GM23338 (cell line): ENCODE measurements around the gene GSS. TPM values are rescaled to one million over a fixed set of nuclear protein-coding genes. Genes with fewer than 3 reads are reported as not detected.

Source experiments
- ATAC-seq: fragments of 200-7000 bp; cut with Tn5 transposase; 3 replicates; pipeline ENCODE4 v1.9.1; 2020
- DNase-seq: peaks from one replicate; pipeline ENCODE4 v3.0.0-alpha.2; 2015; ENCODE audit warnings: low spot score
- H2AFZ ChIP-seq: fragments of 200-600 bp; sonication (generic); 2 replicates; pipeline ENCODE4 v1.8.0; 2016; ENCODE audit warnings: antibody characterized with exemption, mild to moderate bottlenecking, moderate library complexity
- H3F3A ChIP-seq: fragments of 200-600 bp; sonication (generic); replicated peaks from 2 replicates; pipeline ENCODE4 v1.8.0; 2017; ENCODE audit warnings: antibody characterized with exemption, mixed run types, low read depth
- H3K27ac ChIP-seq: fragments of 200-600 bp; sonication (generic); 2 replicates; pipeline ENCODE4 v1.6.1; 2016; ENCODE audit warnings: low read depth
- H3K27me3 ChIP-seq: fragments of 200-600 bp; sonication (generic); 2 replicates; pipeline ENCODE4 v1.8.0; 2016; ENCODE audit warnings: mild to moderate bottlenecking, mixed run types, moderate library complexity; ENCODE audit not compliant: insufficient read depth
- H3K36me3 ChIP-seq: fragments of 200-600 bp; sonication (generic); 2 replicates; pipeline ENCODE4 v1.8.0; 2016; ENCODE audit warnings: mild to moderate bottlenecking; ENCODE audit not compliant: insufficient read depth
- H3K4me1 ChIP-seq: fragments of 200-600 bp; sonication (generic); 2 replicates; pipeline ENCODE4 v1.8.0; 2016; ENCODE audit warnings: mild to moderate bottlenecking, moderate library complexity; ENCODE audit not compliant: insufficient read depth
- H3K4me2 ChIP-seq: fragments of 200-600 bp; sonication (generic); 2 replicates; pipeline ENCODE4 v1.7.1; 2017; ENCODE audit warnings: mixed run types
- H3K4me3 ChIP-seq: fragments of 200-600 bp; sonication (generic); 2 replicates; pipeline ENCODE4 v1.6.1; 2016; ENCODE audit warnings: mixed run types
- H3K79me2 ChIP-seq: fragments of 200-600 bp; sonication (generic); replicated peaks from 2 replicates; pipeline ENCODE4 v1.8.0; 2017; ENCODE audit warnings: mild to moderate bottlenecking; ENCODE audit not compliant: insufficient read depth
- H3K9me2 ChIP-seq: fragments of 200-600 bp; sonication (generic); 2 replicates; pipeline ENCODE4 v1.8.0; 2017; ENCODE audit not compliant: insufficient read depth
- H4K20me1 ChIP-seq: fragments of 200-600 bp; sonication (generic); replicated peaks from 2 replicates; pipeline ENCODE4 v1.8.0; 2017; ENCODE audit warnings: mild to moderate bottlenecking; ENCODE audit not compliant: insufficient read depth
- H3K27ac Mint-ChIP-seq: 2 replicates; pipeline ENCODE4 v1.8.0; 2020; ENCODE audit warnings: inconsistent platforms, mild to moderate bottlenecking, moderate library complexity, mixed read lengths
- H3K27me3 Mint-ChIP-seq: 3 replicates; pipeline ENCODE4 v1.8.0; 2022; ENCODE audit warnings: low read depth, mild to moderate bottlenecking, moderate library complexity, mixed read lengths, inconsistent platforms; ENCODE audit not compliant: insufficient read depth, poor library complexity
- H3K36me3 Mint-ChIP-seq: 3 replicates; pipeline ENCODE4 v1.8.0; 2021; ENCODE audit warnings: low read depth, mild to moderate bottlenecking, inconsistent platforms, moderate library complexity, mixed read lengths
- H3K4me1 Mint-ChIP-seq: 3 replicates; pipeline ENCODE4 v1.8.0; 2020; ENCODE audit warnings: mild to moderate bottlenecking, inconsistent platforms, mixed read lengths
- H3K4me3 Mint-ChIP-seq: 3 replicates; pipeline ENCODE4 v1.8.0; 2021; ENCODE audit warnings: moderate library complexity, mild to moderate bottlenecking, inconsistent platforms, mixed read lengths
- H3K9me3 Mint-ChIP-seq: 3 replicates; pipeline ENCODE4 v1.8.0; 2020; ENCODE audit warnings: moderate library complexity, mild to moderate bottlenecking, inconsistent platforms, mixed read lengths
- CREB1 ChIP-seq: fragments of 250-450 bp; sonication (Bioruptor Pico); IDR thresholded peaks from 2 replicates; pipeline ENCODE4 v1.5.0; 2020; ENCODE audit warnings: low read depth, mild to moderate bottlenecking, moderate library complexity
- CTCF ChIP-seq, 2 experiments: fragments of 200-600 bp in 1 of 2; sonication (generic) in 1 of 2; conservative IDR thresholded peaks; 2 replicates each; pipeline versions ENCODE4 v1.5.1 to v1.6.1; 2016 to 2017; ENCODE audit warnings: antibody characterized with exemption in 2 of 2, low read depth in 2 of 2, mild to moderate bottlenecking in 2 of 2, moderate library complexity in 1 of 2
- ETS1 ChIP-seq: IDR thresholded peaks from 2 replicates; pipeline ENCODE4 v1.6.1; 2016; ENCODE audit warnings: antibody characterized with exemption
- EZH2 ChIP-seq: fragments of 200-600 bp; sonication (generic); IDR thresholded peaks from one replicate; pipeline ENCODE4 v1.8.0; 2017; ENCODE audit warnings: antibody characterized with exemption, mild to moderate bottlenecking, low read depth; ENCODE audit not compliant: unreplicated experiment
- EZH2phosphoT487 ChIP-seq: fragments of 200-600 bp; sonication (generic); IDR thresholded peaks from one replicate; pipeline ENCODE4 v1.8.1; 2018; ENCODE audit warnings: antibody characterized with exemption; ENCODE audit not compliant: unreplicated experiment
- JUNB ChIP-seq: IDR thresholded peaks from one replicate; pipeline ENCODE4 v1.6.1; 2016; ENCODE audit warnings: antibody characterized with exemption; ENCODE audit not compliant: unreplicated experiment
- NANOG ChIP-seq: IDR thresholded peaks from 2 replicates; pipeline ENCODE4 v1.6.1; 2016; ENCODE audit warnings: antibody characterized with exemption, borderline replicate concordance
- POLR2AphosphoS5 ChIP-seq: IDR thresholded peaks from 2 replicates; pipeline ENCODE4 v1.6.1; 2016; ENCODE audit warnings: antibody characterized with exemption, low read depth
- STAT1 ChIP-seq: IDR thresholded peaks from one replicate; pipeline ENCODE4 v1.6.1; 2016; ENCODE audit warnings: antibody characterized with exemption; ENCODE audit not compliant: unreplicated experiment
- ZNF114 ChIP-seq: fragments of 250-450 bp; sonication (Bioruptor Pico); IDR thresholded peaks from 2 replicates; pipeline ENCODE4 v1.5.0; 2020; ENCODE audit warnings: mild to moderate bottlenecking, moderate library complexity
- ZNF331 ChIP-seq: fragments of 250-450 bp; sonication (Bioruptor Pico); IDR thresholded peaks from 2 replicates; pipeline ENCODE4 v1.5.0; 2020; ENCODE audit warnings: low read depth, mild to moderate bottlenecking, moderate library complexity
- ZNF462 ChIP-seq: fragments of 250-450 bp; sonication (Bioruptor Pico); IDR thresholded peaks from 2 replicates; pipeline ENCODE4 v1.5.0; 2020; ENCODE audit warnings: mild to moderate bottlenecking, moderate library complexity
- polyA plus RNA-seq: library from polyadenylated mRNA; unstranded; fragments of >200 nt; fragmentation: Nextera tagmentation; extraction: Ambion mirVana; gene quantifications from 2 replicates; pipeline ENCODE4 v1.2.1, GENCODE V29; 2016
- total RNA-seq: library from RNA; depleted of rRNA; stranded (reverse); fragments of >200 nt; shearing (Covaris generic); gene quantifications from 2 replicates; pipeline ENCODE4 v1.2.3, GENCODE V29; 2014
- TF ChIP-seq, protein P1 (sequence below): IDR thresholded peaks from one replicate; pipeline ENCODE4 v1.6.1; 2018; ENCODE audit warnings: antibody characterized with exemption; ENCODE audit not compliant: unreplicated experiment

GSS gene
- total and polyA plus RNA-seq, 2 experiments from 2014 or later, result 34.0 to 63.3 TPM

GRCh38 chr20:34997131-34997561 lies 41.5 kb upstream of the GSS start:
- Mint-ChIP-seq H3K27me3 (peaks cover 36% of the 10 kb centered on the region), H3K27ac (no peak overlapping the region), H3K4me1 (peaks cover 19% of the 10 kb centered on the region), H3K9me3 (peaks cover 4% of the 10 kb centered on the region; the same call in 2 of the 3 replicates), H3K36me3 (peaks cover 19% of the 10 kb centered on the region), H3K4me3 (peak overlapping the region; percentile 26; the same call in 1 of the 3 replicates)
- ATAC-seq, result peak; percentile 81
- TF ChIP-seq CTCF (conservative IDR thresholded peaks at IDR 0.05; ENCODE audit: low read depth in 2 of 2) (no peak), POLR2AphosphoS5 (0 out of 2 replicates have a peak, but pooled peaks have one; percentile 20), EZH2 (no peak), ZNF114 (CRISPR knock-in tag) (no peak), JUNB (no peak), ZNF331 (CRISPR knock-in tag) (no peak), EZH2phosphoT487 (no peak), NANOG (no peak), ZNF462 (CRISPR knock-in tag) (no peak), ETS1 (no peak), CREB1 (CRISPR knock-in tag) (peak; percentile 28), STAT1 (no peak)
- TF ChIP-seq, protein P1, sequence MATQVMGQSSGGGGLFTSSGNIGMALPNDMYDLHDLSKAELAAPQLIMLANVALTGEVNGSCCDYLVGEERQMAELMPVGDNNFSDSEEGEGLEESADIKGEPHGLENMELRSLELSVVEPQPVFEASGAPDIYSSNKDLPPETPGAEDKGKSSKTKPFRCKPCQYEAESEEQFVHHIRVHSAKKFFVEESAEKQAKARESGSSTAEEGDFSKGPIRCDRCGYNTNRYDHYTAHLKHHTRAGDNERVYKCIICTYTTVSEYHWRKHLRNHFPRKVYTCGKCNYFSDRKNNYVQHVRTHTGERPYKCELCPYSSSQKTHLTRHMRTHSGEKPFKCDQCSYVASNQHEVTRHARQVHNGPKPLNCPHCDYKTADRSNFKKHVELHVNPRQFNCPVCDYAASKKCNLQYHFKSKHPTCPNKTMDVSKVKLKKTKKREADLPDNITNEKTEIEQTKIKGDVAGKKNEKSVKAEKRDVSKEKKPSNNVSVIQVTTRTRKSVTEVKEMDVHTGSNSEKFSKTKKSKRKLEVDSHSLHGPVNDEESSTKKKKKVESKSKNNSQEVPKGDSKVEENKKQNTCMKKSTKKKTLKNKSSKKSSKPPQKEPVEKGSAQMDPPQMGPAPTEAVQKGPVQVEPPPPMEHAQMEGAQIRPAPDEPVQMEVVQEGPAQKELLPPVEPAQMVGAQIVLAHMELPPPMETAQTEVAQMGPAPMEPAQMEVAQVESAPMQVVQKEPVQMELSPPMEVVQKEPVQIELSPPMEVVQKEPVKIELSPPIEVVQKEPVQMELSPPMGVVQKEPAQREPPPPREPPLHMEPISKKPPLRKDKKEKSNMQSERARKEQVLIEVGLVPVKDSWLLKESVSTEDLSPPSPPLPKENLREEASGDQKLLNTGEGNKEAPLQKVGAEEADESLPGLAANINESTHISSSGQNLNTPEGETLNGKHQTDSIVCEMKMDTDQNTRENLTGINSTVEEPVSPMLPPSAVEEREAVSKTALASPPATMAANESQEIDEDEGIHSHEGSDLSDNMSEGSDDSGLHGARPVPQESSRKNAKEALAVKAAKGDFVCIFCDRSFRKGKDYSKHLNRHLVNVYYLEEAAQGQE, result no peak
- Histone ChIP-seq H3K27me3 (no peaks in the 10 kb centered on the region), H3K27ac (no peak overlapping the region), H3K4me2 (no peak overlapping the region), H3F3A (0 out of 2 replicates have a peak, but pooled peaks cover 6% of the 10 kb centered on the region), H3K79me2 (no peaks in the 10 kb centered on the region), H3K4me1 (no peaks in the 10 kb centered on the region), H3K9me2 (no peaks in the 10 kb centered on the region), H4K20me1 (no peaks in the 10 kb centered on the region; the same call in 1 of the 2 replicates), H3K4me3 (no peak overlapping the region), H2AFZ (no peak overlapping the region), H3K36me3 (no peaks in the 10 kb centered on the region)
- DNase-seq, result peak; percentile 89
